Naive thymus-derived CD4-positive, alpha-beta T cell (primary cell): ENCODE measurements around the gene P2RY11. TPM values are rescaled to one million over a fixed set of nuclear protein-coding genes. Genes with fewer than 3 reads are reported as not detected.

Experiments used
- ATAC-seq: fragments of 150-1000 bp; cut with Tn5 transposase; 2 replicates; pipeline ENCODE4 v1.10.0; 2021; ENCODE audit warnings: mild to moderate bottlenecking, moderate library complexity
- CTCF ChIA-PET: fragments of 350-600 bp; sonication (Branson Sonifier 250); formaldehyde crosslinking; loops from one replicate; lab custom pipeline; 2021; ENCODE audit warnings: antibody characterized with exemption; lab: Charles Lee
- POLR2A ChIA-PET: fragments of 350-600 bp; sonication (Branson Sonifier 250); formaldehyde crosslinking; loops from one replicate; lab custom pipeline; 2021; ENCODE audit warnings: antibody characterized with exemption, inconsistent platforms; lab: Charles Lee
- DNase-seq, 9 donors: peaks; one replicate each; pipeline versions ENCODE4 v3.0.0 to v3.0.0-alpha.2; 2020 to 2022; ENCODE audit warnings: mixed read lengths in 1 of 9
- H3K27ac ChIP-seq: one replicate; pipeline ENCODE4 v1.7.0; 2013; ENCODE audit warnings: mild to moderate bottlenecking, low read depth, low read length, moderate library complexity
- H3K27me3 ChIP-seq, 2 donors: one replicate each; pipeline ENCODE4 v1.7.0; 2013; ENCODE audit warnings: low read length in 2 of 2, mild to moderate bottlenecking in 2 of 2, moderate library complexity in 2 of 2; ENCODE audit not compliant: control insufficient read depth in 2 of 2, insufficient read depth in 2 of 2
- H3K36me3 ChIP-seq, 3 experiments: 1 replicate in 2 of 3; 2 replicates in 1 of 3; pipeline ENCODE4 v1.7.0; 2013; ENCODE audit warnings: low read length in 3 of 3, mild to moderate bottlenecking in 3 of 3, moderate library complexity in 1 of 3; ENCODE audit not compliant: insufficient read depth in 3 of 3, control insufficient read depth in 2 of 3
- H3K4me1 ChIP-seq, 2 donors: one replicate each; pipeline ENCODE4 v1.7.0; 2013; ENCODE audit warnings: low read length in 2 of 2, mild to moderate bottlenecking in 2 of 2, moderate library complexity in 1 of 2; ENCODE audit not compliant: control insufficient read depth in 2 of 2, insufficient read depth in 2 of 2
- H3K4me3 ChIP-seq: 2 replicates; pipeline ENCODE4 v1.7.0; 2013; ENCODE audit warnings: mild to moderate bottlenecking, low read length
- H3K9me3 ChIP-seq, 3 experiments: 1 replicate in 2 of 3; 2 replicates in 1 of 3; pipeline ENCODE4 v1.7.0; 2013; ENCODE audit warnings: low read length in 3 of 3; ENCODE audit not compliant: control insufficient read depth in 2 of 3
- H3K27ac Mint-ChIP-seq, 9 donors: one replicate each; pipeline ENCODE4 v1.8.0; 2020 to 2022; ENCODE audit warnings: mixed read lengths in 9 of 9, mild to moderate bottlenecking in 8 of 9, moderate library complexity in 5 of 9, inconsistent platforms in 2 of 9
- H3K27me3 Mint-ChIP-seq, 5 donors: one replicate each; pipeline ENCODE4 v1.8.0; 2021 to 2022; ENCODE audit warnings: mixed read lengths in 5 of 5, mild to moderate bottlenecking in 1 of 5
- H3K36me3 Mint-ChIP-seq, 5 donors: one replicate each; pipeline ENCODE4 v1.8.0; 2020 to 2022; ENCODE audit warnings: mixed read lengths in 5 of 5, mild to moderate bottlenecking in 3 of 5, inconsistent platforms in 1 of 5
- H3K4me1 Mint-ChIP-seq, 7 donors: one replicate each; pipeline ENCODE4 v1.8.0; 2020 to 2022; ENCODE audit warnings: mixed read lengths in 7 of 7, mild to moderate bottlenecking in 3 of 7, inconsistent platforms in 1 of 7
- H3K4me3 Mint-ChIP-seq, 10 donors: one replicate each; pipeline ENCODE4 v1.8.0; 2020 to 2022; ENCODE audit warnings: mild to moderate bottlenecking in 10 of 10, mixed read lengths in 10 of 10, moderate library complexity in 6 of 10, inconsistent platforms in 2 of 10
- H3K9me3 Mint-ChIP-seq, 11 donors: one replicate each; pipeline ENCODE4 v1.8.0; 2020 to 2022; ENCODE audit warnings: mixed read lengths in 11 of 11, mild to moderate bottlenecking in 4 of 11, inconsistent platforms in 1 of 11, moderate library complexity in 1 of 11
- intact Hi-C, 2 donors: fragments of 100-400 bp; cut with micrococcal nuclease; formaldehyde crosslinking; loops; one replicate each; pipeline ENCODE4 v1.15.1; 2023
- polyA plus RNA-seq, 2 donors: library from polyadenylated mRNA; unstranded; fragments of 300-500 nt; fragmentation: Illumina TruSeq; gene quantifications; one replicate each; pipeline ENCODE4 v1.2.3, GENCODE V29; 2021
- total RNA-seq, 6 experiments: library from RNA in 5 of 6; stranded (reverse) in 5 of 6; gene quantifications; 1 replicate in 5 of 6; 2 replicates in 1 of 6; pipeline ENCODE4 v1.2.3 and lab custom pipeline; 2021 to 2026

Gene P2RY11
- total and polyA plus RNA-seq, 7 experiments from 2014 or later: 2.7 to 89.3 (median 50.4) TPM

DNA sequence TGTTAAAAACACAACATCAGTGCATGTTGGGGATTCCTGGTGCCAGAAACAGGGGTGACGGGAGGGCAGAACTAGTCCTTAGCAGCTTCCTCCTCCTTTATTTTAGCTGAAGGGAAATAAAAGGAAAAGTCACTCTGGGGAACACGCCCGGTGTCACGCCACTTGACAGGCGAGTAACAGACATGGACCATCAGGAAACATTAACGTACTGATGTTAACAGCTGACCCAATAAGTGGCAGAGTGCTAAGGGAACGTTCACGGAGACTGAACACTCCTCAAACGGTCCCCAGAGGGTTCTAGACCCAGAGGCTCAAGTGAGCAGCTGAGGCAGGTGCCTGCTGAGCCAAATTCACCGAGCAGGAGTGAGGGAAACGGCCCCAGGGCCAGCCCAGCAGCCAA lies 22.1 kb downstream of the P2RY11 start:
- H3K4me1 ChIP-seq: no peaks in the 10 kb centered on the region
- ChIA-PET CTCF (no interaction called here), POLR2A (interaction anchor here (2.0 to 2.1 kb wide), 2 partner anchors 10 to 11 kb away, joined by 7 to 11 read pairs; no protein-coding TSS in a partner anchor)
- Mint-ChIP-seq H3K36me3 (peaks cover 7 to 29% (median 9%) of the 10 kb centered on the region in 5 donors), H3K4me1 (peaks cover 0 to 9% (median 0%) of the 10 kb centered on the region in 7 donors), H3K27me3 (no peaks in the 10 kb centered on the region), H3K27ac (peak overlapping the region in 3 of 9 donors; percentile 28 to 56 (median 36)), H3K9me3 (no peaks in the 10 kb centered on the region), H3K4me3 (no peak overlapping the region)
- H3K27me3 ChIP-seq: no peaks in the 10 kb centered on the region
- ATAC-seq (no peak), DNase-seq (no peak)
- no peak overlapping the region for H3K27ac ChIP-seq
- no peaks in the 10 kb centered on the region for H3K9me3 ChIP-seq
- no peak overlapping the region for H3K4me3 ChIP-seq
- intact Hi-C loops: no loop called here
- peaks cover 8 to 80% (median 38%) of the 10 kb centered on the region in 3 experiments for H3K36me3 ChIP-seq

- intact Hi-C loops: no loop called here
- CTCF ChIA-PET: interaction anchor here (0.7 kb wide), 1 partner anchor 15 kb away, joined by 5 read pairs; no protein-coding TSS in a partner anchor
- H3K4me3 ChIP-seq: no peak overlapping the region
- POLR2A ChIA-PET: interaction anchor here (2.1 kb wide), 1 partner anchor 9 kb away, joined by 11 read pairs; no protein-coding TSS in a partner anchor
- no peaks in the 10 kb centered on the region for H3K27me3 ChIP-seq
- no peaks in the 10 kb centered on the region for H3K9me3 ChIP-seq
- no peak overlapping the region for H3K27ac Mint-ChIP-seq
- DNase-seq (no peak), ATAC-seq (no peak)
- no peaks in the 10 kb centered on the region for H3K4me1 ChIP-seq
- no peak overlapping the region for H3K27ac ChIP-seq
- H3K27me3 Mint-ChIP-seq: no peaks in the 10 kb centered on the region
- H3K4me1 Mint-ChIP-seq: peaks cover 0 to 9% (median under 1%) of the 10 kb centered on the region in 7 donors
- no peak overlapping the region for H3K4me3 Mint-ChIP-seq
- peaks cover 8 to 84% (median 41%) of the 10 kb centered on the region in 3 experiments for H3K36me3 ChIP-seq
- peaks cover 7 to 33% (median 9%) of the 10 kb centered on the region in 5 donors for H3K36me3 Mint-ChIP-seq
- no peaks in the 10 kb centered on the region for H3K9me3 Mint-ChIP-seq
Measured at GRCh38 chr19:10134040-10134439, 22.5 kb downstream of the P2RY11 start.

DNA sequence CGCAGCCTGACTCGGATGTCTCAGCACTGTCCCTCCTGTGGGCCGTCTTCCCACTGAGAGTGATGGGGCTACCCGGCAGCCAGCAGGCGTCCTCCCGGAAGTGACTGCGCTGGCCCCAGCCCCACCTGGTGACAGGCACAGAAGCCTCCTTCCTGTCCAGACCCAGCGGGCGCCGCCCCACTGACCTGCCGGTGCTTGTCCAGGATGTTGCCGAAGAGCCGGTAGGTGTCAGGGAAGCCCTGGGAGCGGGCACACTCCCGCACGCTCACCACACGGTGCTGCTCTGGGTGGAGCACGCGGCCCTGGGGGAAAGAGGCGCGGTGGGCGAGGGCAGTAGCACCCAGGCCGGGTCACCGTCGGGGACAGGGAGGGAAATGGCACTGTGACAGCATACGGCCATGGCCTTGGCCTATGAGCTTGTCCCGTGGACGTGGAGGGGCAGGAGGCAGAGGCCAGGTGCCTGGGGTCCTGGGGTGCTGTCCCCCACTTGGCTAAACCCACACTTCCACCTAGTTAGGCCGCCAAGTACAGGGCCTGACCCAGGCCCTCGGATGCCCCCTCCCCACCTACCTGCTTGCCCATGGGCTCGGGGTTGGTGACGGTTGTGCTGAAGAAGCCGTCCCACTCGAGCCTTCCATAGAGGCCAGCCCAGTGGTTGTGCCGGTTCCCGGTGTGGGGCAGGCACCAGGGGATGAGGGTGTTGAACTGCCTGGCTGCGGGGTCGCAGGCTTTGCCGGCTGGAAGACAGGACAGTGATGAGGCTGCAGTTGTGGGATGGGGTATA lies 24.2 kb downstream of the P2RY11 start:
- Histone ChIP-seq H3K36me3 (peaks cover 9 to 100% (median 49%) of the 10 kb centered on the region in 3 experiments), H3K4me1 (peaks cover 0 to 1% of the 10 kb centered on the region in 2 donors), H3K4me3 (no peak overlapping the region), H3K27me3 (no peaks in the 10 kb centered on the region), H3K27ac (no peak overlapping the region), H3K9me3 (no peaks in the 10 kb centered on the region)
- Mint-ChIP-seq H3K27me3 (no peaks in the 10 kb centered on the region), H3K9me3 (no peaks in the 10 kb centered on the region), H3K4me3 (no peak overlapping the region), H3K36me3 (peaks cover 8 to 41% (median 9%) of the 10 kb centered on the region in 5 donors), H3K4me1 (peaks cover 0 to 16% (median 5%) of the 10 kb centered on the region in 7 donors), H3K27ac (peak overlapping the region in 5 of 9 donors; percentile 21 to 86 (median 48))
- DNase-seq: no peak
- intact Hi-C loops: no loop called here
- POLR2A ChIA-PET: no interaction called here
- peak; percentile 16 for ATAC-seq
- CTCF ChIA-PET: no interaction called here

- POLR2A ChIA-PET: interaction anchor here (1.0 kb wide), 1 partner anchor 18 kb away, joined by 3 read pairs; no protein-coding TSS in a partner anchor
- Mint-ChIP-seq H3K4me1 (peaks cover 4 to 28% (median 11%) of the 10 kb centered on the region in 7 donors), H3K27ac (peak overlapping the region in 5 of 9 donors; percentile 10 to 48 (median 33)), H3K9me3 (no peaks in the 10 kb centered on the region), H3K36me3 (peaks cover 9 to 49% (median 9%) of the 10 kb centered on the region in 5 donors), H3K4me3 (no peak overlapping the region), H3K27me3 (no peaks in the 10 kb centered on the region)
- no peak for DNase-seq
- Histone ChIP-seq H3K27me3 (no peaks in the 10 kb centered on the region), H3K4me3 (no peak overlapping the region), H3K9me3 (no peaks in the 10 kb centered on the region), H3K4me1 (peaks cover 9 to 13% of the 10 kb centered on the region in 2 donors), H3K36me3 (peaks cover 19 to 99% (median 55%) of the 10 kb centered on the region in 3 experiments), H3K27ac (no peak overlapping the region)
- intact Hi-C loops: no loop called here
- CTCF ChIA-PET: interaction anchor here (1.2 kb wide), 1 partner anchor 19 kb away, joined by 5 read pairs; no protein-coding TSS in a partner anchor
- no peak for ATAC-seq
Measured at GRCh38 chr19:10136936-10137335, 25.4 kb downstream of the P2RY11 start.

GRCh38 chr19:10137751-10138682 lies 26.5 kb downstream of the P2RY11 start:
- Histone ChIP-seq H3K36me3 (peaks cover 20 to 94% (median 50%) of the 10 kb centered on the region in 3 experiments), H3K4me3 (no peak overlapping the region), H3K9me3 (no peaks in the 10 kb centered on the region), H3K4me1 (peaks cover 19 to 24% of the 10 kb centered on the region in 2 donors), H3K27me3 (no peaks in the 10 kb centered on the region), H3K27ac (peak overlapping the region; percentile 19)
- CTCF ChIA-PET: interaction anchor here (1.2 kb wide), 2 partner anchors 20 to 27 kb away, joined by 3 to 5 read pairs; partner anchors contain the start of gene P2RY11
- POLR2A ChIA-PET: interaction anchor here (0.6 to 0.8 kb wide), 2 partner anchors 46 to 199 kb away, joined by 3 to 8 read pairs; no protein-coding TSS in a partner anchor
- Mint-ChIP-seq H3K9me3 (no peaks in the 10 kb centered on the region), H3K27ac (peak overlapping the region in 3 of 9 donors; percentile 28 to 67 (median 65)), H3K4me1 (peaks cover 7 to 38% (median 19%) of the 10 kb centered on the region in 7 donors), H3K36me3 (peaks cover 9 to 49% (median 12%) of the 10 kb centered on the region in 5 donors), H3K4me3 (no peak overlapping the region), H3K27me3 (no peaks in the 10 kb centered on the region)
- intact Hi-C loops: no loop called here
- DNase-seq (no peak), ATAC-seq (no peak)
